ENCODE results near the gene MXRA8.

DNA sequence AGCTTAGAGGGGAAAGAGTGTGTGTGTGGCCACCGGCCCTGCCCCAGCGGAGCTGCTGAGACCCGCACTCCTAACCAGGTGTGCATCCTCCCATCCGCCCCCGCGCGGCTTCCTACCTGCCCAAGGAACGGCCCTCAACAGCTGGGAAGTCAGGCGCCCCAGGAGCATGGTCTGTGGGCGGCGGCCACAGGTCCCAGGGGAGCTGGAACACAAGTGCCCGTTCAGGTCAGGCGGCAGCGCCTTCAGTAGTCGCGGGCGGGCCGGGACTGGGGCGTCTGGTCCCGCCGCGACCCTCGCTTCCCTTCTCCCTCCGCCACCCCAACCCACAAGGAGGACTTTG is 16.2 kb upstream of the MXRA8 start:
- no peak for TF ChIP-seq POLR2A (IDR thresholded peaks at IDR 0.05; ENCODE audit: extremely low read depth, insufficient read length)
- TF ChIP-seq, protein P1, sequence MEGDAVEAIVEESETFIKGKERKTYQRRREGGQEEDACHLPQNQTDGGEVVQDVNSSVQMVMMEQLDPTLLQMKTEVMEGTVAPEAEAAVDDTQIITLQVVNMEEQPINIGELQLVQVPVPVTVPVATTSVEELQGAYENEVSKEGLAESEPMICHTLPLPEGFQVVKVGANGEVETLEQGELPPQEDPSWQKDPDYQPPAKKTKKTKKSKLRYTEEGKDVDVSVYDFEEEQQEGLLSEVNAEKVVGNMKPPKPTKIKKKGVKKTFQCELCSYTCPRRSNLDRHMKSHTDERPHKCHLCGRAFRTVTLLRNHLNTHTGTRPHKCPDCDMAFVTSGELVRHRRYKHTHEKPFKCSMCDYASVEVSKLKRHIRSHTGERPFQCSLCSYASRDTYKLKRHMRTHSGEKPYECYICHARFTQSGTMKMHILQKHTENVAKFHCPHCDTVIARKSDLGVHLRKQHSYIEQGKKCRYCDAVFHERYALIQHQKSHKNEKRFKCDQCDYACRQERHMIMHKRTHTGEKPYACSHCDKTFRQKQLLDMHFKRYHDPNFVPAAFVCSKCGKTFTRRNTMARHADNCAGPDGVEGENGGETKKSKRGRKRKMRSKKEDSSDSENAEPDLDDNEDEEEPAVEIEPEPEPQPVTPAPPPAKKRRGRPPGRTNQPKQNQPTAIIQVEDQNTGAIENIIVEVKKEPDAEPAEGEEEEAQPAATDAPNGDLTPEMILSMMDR (IDR thresholded peaks at IDR 0.05; ENCODE audit: low read depth, low read length): no peak
